Vagina (tissue), 2 donors: ENCODE results near the gene SLC16A1.

Experiments
- POLR2AphosphoS5 ChIP-seq, 2 donors: sonication (generic); formaldehyde crosslinking; IDR thresholded peaks; one replicate each; pipeline ENCODE4 v1.9.0; 2017; ENCODE audit warnings: antibody characterized with exemption in 2 of 2, mild to moderate bottlenecking in 2 of 2, low read depth in 1 of 2; ENCODE audit not compliant: insufficient read depth in 1 of 2
- TF ChIP-seq, protein P1 (sequence below), 3 experiments: fragments of 450-650 bp in 2 of 3; fragments of 200-600 bp in 1 of 3; sonication (generic) in 1 of 3; IDR thresholded peaks; one replicate each; pipeline ENCODE4 v1.5.1; 2017 to 2019; ENCODE audit warnings: antibody characterized with exemption in 3 of 3, mild to moderate bottlenecking in 2 of 3, moderate library complexity in 2 of 3

DNA sequence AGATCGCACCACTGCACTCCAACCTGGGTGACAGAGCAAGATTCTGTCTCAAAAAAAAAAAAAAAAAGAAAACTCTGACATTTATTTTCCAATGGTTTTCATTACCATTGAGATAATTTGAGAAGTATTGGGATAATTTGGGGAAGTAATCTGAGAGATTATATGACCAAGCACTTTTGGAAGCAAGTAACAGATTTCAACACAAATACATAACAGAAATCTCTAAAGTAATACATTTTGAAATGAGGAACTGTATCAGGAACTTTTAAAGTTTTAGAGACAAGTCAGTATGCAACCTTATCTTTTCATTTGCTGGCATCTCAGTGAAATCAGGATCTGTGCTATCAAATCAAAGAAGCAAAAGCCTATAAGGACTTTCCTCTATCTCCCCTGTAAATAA is 25.4 kb upstream of the SLC16A1 start:
- no peak for TF ChIP-seq POLR2AphosphoS5 (IDR thresholded peaks at IDR 0.05; ENCODE audit: insufficient read depth in 1 of 2, low read depth in 1 of 2)
- TF ChIP-seq, protein P1, sequence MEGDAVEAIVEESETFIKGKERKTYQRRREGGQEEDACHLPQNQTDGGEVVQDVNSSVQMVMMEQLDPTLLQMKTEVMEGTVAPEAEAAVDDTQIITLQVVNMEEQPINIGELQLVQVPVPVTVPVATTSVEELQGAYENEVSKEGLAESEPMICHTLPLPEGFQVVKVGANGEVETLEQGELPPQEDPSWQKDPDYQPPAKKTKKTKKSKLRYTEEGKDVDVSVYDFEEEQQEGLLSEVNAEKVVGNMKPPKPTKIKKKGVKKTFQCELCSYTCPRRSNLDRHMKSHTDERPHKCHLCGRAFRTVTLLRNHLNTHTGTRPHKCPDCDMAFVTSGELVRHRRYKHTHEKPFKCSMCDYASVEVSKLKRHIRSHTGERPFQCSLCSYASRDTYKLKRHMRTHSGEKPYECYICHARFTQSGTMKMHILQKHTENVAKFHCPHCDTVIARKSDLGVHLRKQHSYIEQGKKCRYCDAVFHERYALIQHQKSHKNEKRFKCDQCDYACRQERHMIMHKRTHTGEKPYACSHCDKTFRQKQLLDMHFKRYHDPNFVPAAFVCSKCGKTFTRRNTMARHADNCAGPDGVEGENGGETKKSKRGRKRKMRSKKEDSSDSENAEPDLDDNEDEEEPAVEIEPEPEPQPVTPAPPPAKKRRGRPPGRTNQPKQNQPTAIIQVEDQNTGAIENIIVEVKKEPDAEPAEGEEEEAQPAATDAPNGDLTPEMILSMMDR (IDR thresholded peaks at IDR 0.05) = no peak
